GM20000 (cell line): ENCODE results near the gene PBLD.

Experiments
- DNase-seq: peaks from one replicate; pipeline ENCODE4 v3.0.0; 2012; ENCODE audit warnings: low spot score
- TF ChIP-seq, protein P1 (sequence below): IDR thresholded peaks from 2 replicates; pipeline ENCODE4 v1.5.1; 2012; ENCODE audit warnings: mild to moderate bottlenecking, control low read depth; ENCODE audit errors: extremely low read depth, missing control alignments

Gene PBLD

DNA sequence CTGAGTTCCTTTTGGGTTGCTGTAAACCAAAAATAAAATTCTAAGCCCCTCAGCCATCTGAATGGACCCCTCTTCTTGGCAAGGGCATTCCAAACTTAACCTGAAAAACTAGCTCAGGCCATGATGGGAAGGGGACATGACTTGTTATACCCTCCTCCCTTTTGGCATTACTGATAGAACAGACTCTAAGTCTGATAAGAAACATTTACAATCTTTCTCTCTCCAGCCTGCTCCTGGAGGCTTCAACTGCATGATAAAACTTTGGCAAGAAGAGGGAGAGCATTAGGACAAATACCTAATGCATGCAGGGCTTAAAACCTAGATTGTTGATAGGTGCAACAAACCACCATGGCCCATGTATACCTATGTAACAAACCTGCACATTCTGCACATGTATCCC lies 59.9 kb downstream of the PBLD start:
- no peak for DNase-seq
- TF ChIP-seq, protein P1, sequence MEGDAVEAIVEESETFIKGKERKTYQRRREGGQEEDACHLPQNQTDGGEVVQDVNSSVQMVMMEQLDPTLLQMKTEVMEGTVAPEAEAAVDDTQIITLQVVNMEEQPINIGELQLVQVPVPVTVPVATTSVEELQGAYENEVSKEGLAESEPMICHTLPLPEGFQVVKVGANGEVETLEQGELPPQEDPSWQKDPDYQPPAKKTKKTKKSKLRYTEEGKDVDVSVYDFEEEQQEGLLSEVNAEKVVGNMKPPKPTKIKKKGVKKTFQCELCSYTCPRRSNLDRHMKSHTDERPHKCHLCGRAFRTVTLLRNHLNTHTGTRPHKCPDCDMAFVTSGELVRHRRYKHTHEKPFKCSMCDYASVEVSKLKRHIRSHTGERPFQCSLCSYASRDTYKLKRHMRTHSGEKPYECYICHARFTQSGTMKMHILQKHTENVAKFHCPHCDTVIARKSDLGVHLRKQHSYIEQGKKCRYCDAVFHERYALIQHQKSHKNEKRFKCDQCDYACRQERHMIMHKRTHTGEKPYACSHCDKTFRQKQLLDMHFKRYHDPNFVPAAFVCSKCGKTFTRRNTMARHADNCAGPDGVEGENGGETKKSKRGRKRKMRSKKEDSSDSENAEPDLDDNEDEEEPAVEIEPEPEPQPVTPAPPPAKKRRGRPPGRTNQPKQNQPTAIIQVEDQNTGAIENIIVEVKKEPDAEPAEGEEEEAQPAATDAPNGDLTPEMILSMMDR: no peak

DNA sequence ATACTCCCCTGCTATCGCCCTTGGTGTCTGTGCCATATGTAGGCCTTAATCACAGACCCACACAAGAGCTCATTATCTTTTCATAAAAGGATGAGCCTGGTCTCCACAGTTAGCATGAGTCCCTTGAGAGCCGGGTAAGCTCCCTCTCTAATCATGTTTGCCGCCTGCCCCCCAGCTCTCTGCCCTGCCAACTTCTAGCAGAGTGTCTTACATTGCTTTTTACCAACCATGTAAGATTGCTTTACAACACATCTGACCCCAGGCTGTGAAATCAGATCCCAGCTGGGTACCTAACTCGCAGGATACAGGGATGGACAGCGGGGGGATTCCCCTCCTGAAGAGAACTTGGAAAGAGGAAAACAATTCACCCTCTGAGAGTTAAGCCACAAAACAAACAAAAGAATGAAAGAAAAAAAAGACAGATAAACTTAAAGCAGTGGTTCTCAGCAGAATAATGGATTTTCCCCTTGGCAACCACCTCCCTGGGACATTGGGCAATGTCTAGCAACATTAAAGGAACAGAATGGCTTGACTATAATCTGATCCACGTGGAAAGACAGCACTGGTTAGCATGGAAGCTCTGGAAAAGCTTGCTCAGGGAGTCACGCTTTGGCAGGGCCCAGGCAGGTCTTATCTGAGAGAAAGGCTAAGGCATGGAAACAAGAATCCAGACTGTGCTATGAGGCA lies 61.4 kb downstream of the PBLD start:
- DNase-seq: no peak
- TF ChIP-seq, protein P1: no peak

DNA sequence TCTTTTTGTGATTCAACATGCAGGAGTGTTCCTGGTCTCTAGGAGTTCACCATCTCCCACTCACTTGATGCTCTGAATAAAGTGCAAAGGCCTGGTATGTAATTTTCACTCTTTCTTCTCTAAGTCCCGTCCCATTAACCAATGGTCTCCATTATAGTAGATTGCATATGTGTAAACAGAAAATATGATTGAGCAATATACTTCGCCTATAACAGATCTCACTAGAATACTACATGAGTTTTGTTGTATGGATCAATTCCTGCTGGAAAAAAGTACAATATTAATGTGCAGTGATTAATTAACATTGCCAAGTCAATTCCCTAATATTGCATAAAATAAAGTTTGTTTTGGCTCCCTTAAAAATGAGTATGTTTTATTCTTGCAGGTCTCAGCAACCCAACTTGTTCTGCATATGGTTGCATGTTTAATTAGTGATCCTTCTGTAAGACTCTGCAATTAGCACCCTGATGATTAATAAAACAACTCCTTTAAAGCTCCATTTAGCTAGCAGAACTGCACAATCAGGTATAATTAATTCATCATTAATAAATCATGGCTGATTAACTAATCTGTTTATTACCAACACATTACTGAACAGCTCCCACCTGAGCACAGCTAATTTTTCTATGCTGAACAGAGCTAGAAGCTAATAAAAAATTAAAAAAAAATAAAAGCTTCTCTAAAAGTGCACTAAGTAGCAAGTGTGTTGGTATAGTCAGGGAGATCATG lies 63.0 kb downstream of the PBLD start:
- DNase-seq: no peak
- TF ChIP-seq, protein P1: no peak

DNA sequence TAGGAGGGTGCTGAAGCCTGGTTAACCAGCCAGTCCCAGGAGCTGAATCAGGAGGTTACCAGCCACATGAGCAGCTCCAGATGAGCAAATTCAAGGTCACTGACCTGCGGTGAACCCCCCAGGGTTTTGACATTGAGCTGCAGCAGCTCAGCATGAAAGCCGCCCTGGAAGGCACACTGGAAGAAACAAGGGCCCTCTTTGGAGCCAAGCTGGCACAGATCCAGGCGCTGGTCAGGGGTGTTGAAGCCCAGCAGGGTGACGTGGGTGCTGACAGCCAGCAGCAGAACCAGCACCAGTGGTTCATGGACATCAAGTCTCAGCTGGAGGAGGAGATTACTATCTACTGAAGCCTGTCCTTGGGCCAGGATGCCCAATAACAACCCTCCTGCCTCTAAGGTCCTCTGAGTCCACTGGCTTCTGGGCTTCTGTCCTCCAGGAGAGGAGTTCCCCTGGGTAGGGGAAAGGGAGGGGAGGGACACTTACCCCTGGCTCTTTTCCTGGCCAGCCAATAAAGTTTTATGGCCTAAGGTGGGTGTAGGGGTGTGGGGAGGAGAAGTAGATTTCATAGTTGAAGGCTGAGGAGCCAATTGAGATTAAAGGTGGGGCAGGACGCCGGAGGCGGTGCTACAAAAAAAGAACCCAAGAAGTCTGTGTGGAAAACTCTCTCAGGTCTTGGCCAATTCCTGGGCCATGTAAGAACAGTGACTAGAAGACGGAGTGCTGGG lies 71.4 kb downstream of the PBLD start:
- TF ChIP-seq, protein P1: no peak
- no peak for DNase-seq

DNA sequence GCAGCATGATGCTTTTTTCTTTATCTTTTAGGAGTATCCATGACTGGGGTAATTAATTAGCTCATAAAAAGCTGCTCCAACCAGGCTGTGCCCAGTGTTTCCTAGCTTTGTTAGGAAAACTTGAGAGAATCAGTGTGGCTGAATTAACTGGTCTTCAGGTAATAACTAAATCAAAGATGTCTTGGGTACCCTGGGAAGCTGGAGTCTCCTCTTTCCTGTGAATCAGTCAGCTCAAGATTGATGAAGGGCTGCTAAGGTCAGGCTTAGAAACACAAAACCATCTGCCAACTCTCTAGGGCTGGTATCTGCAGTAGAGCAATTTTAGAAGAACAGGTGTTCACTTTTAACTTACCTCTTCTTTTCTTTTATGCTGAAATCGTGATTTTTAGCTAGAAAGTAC lies 79.4 kb downstream of the PBLD start:
- no peak for DNase-seq
- TF ChIP-seq, protein P1: no peak

DNA sequence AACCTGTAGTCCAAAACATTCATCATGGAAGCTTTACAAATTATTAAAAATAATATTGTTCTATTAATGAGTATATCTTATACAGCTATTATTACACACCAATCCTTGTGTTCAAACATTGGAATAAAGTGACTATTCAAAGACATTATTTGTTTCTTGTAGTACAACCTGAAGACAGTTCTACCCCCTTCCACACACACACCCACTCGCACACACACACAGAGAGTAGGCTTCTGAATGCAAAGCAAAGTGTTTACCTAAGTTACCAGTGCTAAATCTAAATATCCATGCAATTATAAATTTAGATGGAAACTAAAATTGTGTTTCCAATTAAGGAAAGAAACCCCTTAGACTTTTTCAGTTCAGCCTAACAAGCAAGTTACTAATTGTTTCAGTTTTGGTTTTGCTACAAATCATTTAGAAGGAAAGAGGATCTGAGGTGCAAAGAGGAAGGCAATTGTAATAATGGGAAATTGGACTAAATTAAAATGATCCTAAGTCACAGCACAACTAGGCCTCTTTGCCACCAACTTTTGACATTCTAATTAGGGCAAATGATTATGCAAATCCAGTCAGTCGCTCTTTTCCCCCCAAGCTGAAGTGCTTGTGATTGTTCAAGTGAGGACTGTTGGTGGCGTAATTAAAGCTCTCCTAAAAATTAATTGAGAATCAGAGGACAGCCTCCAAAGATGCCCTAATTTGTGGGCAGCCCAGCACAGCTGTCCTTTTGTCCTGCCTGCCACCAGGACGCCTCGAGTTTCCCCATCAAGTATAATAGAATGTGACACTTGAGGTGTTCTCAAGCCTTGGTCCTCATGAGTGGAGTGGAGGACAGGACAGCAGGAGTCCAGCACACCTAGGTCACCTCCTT lies 80.9 kb downstream of the PBLD start:
- peak; percentile 33 for DNase-seq

More for the DNA sequence above, 80.9 kb downstream of the PBLD start:
- TF ChIP-seq, protein P1: no peak
